NOMO-1 treated with dmso at 0.1 percent for 144 hours (cell line): ENCODE results near the gene MYO5A.
A peak's percentile ranks its signal among the peaks of the same experiment; 100 is the strongest.
"Not testable (repeated sequence)": the region's sequence is repeated elsewhere in the genome, so short reads cannot be mapped to it uniquely, and the experiment has no call there.

Experiments
- DNase-seq: peaks from one replicate; lab custom pipeline; 2025; ENCODE audit not compliant: unreplicated experiment; lab: John Stamatoyannopoulos, UW

The MYO5A gene

GRCh38 chr15:52546031-52546751, 17.5 kb upstream of the MYO5A start:
- no peak for DNase-seq

DNA sequence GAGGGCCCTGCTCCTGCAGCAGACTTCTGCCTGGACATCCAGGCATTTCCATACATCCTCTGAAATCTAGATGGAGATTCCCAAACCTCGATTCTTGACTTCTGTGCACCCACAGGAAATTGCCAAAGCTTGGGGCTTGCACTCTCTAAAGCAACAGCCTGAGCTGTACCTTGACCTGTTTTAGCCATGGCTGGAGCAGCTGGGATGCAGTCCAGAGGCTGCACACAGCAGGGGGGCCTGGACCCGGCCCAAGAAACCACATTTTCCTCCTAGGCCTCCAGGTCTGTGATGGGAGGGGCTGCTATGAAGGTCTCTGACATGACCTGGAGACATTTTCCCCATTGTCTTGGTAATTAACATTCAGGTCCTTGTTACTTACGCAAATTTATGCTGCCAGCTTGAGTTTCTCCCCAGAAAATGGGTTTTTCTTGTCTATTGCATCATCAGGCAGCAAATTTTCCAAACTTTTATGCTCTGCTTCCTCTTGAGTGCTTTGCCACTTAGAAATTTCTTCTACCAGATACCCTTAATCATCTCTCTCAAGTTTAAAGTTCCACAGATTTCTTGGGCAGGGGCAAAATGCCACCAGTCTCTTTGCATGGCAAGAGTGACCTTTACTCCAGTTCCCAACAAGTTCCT, 11.8 kb upstream of the MYO5A start:
- no peak for DNase-seq

GRCh38 chr15:52537459-52537858, 8.8 kb upstream of the MYO5A start:
- no peak for DNase-seq

DNA sequence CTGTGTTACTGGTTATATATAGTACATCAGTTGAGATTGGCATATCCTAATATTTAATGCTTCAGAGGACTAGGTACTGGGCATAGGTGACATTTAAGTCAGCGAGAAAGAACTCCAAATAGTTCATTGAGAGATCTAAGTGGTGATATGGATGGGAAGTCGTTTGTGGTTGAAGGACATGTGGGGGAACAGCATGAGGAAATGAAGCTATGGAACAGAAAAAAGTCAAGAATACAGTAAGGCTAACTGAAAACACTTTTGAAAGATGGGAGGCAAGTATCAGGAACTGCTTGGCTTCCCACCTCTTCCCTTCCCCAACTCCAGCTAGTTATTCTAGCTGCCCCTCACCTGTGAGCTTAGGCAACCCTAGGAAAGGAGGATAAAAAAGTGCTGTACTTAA, 3.7 kb upstream of the MYO5A start:
- DNase-seq = no peak

- DNase-seq = no peak
Measured at GRCh38 chr15:52529940-52530339, 1.3 kb upstream of the MYO5A start.

DNA sequence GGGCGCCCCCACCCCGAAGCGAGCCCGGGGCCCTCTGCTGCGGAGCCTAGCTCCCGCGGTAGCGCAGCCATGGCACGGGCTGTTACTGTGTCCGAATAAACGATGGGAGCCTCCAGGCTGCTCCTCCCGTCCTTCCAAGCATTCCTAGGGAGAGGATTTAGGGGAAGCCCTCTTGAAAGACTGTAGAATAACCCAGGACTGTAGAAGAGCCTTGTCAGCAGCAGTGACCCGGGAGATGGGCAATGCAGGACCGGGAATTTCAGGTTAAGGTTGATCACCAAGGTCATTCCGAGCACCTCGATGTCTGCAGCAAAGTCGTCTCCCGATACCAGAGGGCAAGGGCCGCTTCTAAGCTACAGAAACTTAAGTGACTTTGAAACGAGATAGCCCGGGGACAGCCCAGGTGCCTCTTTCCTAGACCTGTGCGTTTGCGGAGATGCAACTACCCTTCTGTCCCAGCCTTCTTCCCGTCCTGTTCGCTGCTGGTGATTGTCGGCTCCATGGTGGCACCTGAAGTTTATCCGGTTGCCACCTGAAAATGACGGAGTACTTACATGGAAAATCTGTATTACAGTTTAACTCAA, 753 bp upstream of the MYO5A start:
- no peak for DNase-seq

GRCh38 chr15:52527911-52528563, 643 bp downstream of the MYO5A start:
- DNase-seq = no peak

GRCh38 chr15:52527196-52527910, 1.3 kb downstream of the MYO5A start:
- no peak for DNase-seq

- no peak for DNase-seq
Measured at GRCh38 chr15:52524223-52525136, 4.2 kb downstream of the MYO5A start.

DNA sequence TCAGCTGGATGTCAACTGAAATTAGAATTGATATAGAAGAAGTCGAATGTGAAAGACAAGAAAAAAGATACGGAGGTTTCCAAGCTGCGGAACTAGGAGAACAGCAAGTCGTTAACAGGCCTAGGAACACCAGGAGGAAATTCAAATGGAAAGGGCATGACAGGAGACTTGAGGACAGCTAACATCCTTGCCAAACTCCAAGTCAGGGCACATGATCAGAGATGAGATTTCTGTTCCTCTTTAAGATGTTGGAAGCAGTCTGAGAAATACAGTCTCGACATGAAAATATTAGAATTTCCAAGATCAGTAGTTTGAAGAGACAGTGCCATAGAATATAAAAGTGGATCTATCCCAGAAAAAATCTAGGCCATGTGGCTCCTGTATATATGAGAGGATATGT, 5.0 kb downstream of the MYO5A start:
- no peak for DNase-seq

GRCh38 chr15:52523192-52523591, 5.5 kb downstream of the MYO5A start:
- DNase-seq = no peak

DNA sequence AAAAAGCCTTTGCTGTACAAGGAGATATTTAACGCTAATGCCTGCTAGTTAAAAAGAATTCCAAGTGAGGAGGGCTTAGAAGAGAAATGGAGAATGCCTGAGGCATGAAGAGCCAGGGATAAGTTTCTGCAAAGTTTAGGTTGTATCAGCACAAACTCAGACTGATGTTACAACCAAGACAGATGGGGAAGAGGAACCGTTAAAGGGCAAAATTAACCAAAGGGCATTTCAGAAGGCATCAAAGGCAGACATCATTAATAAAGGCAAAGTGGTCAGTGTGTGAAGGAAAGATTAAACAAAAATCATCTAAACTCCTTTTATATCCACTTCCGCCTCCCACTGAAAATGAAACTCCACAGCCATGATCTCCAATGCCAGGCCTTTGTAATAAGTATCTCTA, 7.0 kb downstream of the MYO5A start:
- no peak for DNase-seq

GRCh38 chr15:52520421-52520820, 8.3 kb downstream of the MYO5A start:
- DNase-seq = no peak

DNA sequence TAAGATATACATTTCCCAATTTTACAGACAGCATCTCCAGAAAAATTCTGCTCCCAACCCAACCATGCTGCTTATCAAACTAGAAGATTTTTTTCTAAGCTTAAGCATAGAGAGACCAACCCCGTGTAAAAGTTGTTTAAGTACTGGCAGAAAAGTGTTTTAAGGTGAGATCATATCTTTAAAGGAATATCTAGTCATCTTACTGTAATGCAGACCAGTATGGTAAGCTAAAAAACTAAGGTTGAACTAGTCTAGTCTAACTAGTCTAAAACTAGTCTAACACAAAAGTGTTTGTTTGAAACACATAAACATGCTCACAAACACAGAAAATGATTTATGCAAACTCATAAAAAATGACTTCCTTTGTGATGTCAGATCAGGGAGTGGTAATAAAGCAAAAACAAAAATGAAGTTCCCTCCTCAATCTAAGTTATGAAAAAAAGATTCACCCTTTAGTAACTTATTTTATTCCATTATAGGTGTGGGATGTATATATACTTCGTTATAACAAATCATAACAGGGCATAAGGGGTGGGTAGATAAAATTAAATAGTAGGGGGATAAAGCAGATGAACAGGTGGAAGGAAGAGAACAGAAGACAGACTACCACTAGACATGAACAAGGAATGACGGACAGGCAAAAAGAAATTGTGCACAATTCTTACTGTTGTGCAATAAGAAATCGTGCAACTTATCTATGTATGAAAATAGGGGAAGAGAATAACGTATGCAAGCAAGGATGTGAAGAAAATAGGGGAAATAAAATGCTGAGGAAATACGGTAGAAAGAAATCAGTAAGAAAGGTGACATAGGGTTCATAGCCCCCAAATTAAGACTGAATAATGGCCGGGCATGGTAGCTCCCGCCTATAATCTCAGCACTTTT, 10.0 kb downstream of the MYO5A start:
- DNase-seq = peak; percentile 60

DNA sequence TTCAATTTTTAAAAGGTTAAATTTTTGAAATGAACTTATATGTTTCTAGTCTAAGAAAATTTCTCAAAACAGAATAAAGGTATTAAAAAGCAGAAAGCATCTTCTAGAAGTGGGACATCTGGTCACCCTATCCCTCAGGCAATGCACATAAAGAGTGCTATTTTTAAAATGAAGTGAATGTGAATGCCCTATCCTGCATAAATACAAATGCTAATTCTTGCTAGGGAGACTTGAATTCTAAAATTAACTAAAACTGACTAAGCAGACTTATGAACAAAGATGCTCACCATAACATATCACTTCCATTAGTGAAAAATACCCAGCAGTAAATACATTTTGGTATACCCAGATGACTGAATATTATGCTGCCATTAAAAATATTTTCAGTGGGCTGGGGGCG, 11.7 kb downstream of the MYO5A start:
- no peak for DNase-seq

DNA sequence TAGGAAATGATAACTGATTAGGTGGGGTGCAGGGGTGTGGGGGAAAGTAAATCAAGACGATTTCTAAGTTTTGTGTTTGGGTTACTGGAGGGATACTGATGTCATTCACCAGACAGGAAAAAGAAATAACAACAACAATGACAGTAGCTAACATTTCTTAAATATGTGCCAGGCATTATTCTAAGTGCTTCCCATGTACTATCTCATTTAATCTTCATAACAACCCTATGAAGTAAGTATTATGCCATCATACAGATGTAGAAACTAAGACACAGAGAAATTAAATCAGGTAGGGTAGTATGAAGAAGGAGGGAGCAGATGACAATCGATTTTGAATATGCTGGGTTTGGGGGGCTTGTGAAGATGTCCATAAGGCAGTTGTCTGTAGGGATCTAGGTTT, 13.3 kb downstream of the MYO5A start:
- DNase-seq = no peak

- DNase-seq = no peak
Measured at GRCh38 chr15:52514482-52514881, 14.2 kb downstream of the MYO5A start.

DNA sequence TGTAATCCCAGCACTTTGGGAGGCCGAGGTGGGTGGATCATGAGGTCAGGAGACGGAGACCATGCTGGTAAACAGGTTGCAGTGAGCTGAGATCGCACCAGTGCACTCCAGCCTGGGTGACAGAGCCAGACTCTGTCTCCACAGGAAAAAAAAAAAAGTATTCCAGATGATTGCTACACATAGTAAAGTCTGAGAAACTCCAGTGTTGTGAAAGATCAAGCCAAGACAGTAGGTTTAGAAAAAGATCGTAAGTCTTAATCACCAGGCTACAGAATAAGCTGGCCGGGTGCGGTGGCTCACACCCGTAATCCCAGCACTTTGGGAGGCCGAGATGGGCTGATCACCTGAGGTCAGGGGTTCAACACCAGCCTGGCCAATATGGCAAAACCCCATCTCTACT, 15.8 kb downstream of the MYO5A start:
- DNase-seq = not testable (repeated sequence)

DNA sequence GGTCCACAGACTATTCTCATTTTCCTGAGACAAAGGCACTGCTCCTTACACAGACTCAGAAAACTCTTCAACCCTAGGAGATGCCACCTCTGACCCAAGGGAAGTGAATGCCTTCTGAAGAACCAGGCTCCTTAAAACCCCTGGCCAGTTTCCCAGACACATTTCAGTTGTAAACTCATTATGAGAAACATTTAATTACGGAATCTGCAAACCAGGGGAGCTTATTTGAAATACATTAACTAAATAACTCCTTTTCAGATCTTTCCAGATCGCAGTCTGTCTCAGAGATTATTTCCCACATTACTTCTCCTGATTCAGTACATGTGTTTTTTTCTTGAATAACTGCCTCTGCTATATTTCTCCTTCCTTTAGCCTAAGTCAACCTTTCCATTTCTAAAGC, 17.6 kb downstream of the MYO5A start:
- no peak for DNase-seq
